GM10847 (cell line): ENCODE results near the gene PPP3R1.

Source experiments
- POLR2A ChIP-seq: IDR thresholded peaks from 2 replicates; pipeline ENCODE4 v1.6.1; 2011; ENCODE audit not compliant: insufficient read length; ENCODE audit errors: extremely low read depth

PPP3R1 gene

DNA sequence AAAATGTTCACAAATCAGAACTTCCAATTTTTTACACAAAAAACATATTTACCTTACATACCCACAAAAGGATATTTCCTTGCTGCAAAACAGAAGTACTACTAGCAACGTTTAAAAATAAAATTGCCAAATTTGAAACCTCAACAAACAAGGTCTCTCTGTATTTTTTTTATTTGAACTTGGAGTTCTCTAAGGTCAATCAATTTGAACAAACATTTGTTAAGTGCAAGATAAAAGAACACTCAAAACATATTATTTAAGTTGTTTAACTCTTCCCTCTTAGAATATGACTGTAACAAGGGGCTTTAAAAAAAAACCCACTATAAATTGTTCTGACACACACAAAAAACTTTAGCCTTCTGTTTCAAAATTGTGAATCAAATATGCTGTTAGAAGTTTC lies 65.0 kb downstream of the PPP3R1 start:
- no peak for TF ChIP-seq POLR2A

DNA sequence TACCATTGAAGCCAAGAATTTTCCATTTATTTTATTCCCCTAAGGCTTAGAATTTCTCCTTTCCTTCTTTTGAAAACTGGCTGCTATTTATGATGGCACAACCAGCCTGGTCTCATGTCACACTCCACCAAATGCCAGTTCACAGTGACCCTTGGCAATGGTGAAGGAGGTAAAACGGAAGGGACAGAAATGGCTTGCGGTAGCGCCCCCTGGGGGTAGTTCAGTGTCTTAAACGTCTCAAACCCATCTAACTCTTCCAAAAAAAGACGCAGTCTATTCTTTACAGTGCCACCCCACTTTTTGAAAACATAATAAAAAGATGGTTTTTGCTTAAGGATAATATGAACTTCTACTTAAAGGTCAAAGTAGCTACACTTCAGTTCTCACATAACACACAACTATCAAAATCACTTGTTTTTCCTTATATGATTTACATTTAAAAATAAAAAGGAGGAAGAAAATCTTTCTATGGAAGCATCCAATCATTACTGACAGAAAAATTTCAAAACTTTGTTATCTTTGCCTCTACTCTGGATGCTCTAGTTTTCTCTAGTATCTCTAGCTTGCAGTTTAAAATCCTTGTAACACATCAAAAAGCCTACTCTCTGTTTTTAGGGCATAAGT lies 66.7 kb downstream of the PPP3R1 start:
- TF ChIP-seq POLR2A = no peak

GRCh38 chr2:68182902-68183301 lies 69.4 kb downstream of the PPP3R1 start:
- TF ChIP-seq POLR2A = no peak

- TF ChIP-seq POLR2A = no peak
These were observed 73.2 kb downstream of the PPP3R1 start for GRCh38 chr2:68178954-68179627.

DNA sequence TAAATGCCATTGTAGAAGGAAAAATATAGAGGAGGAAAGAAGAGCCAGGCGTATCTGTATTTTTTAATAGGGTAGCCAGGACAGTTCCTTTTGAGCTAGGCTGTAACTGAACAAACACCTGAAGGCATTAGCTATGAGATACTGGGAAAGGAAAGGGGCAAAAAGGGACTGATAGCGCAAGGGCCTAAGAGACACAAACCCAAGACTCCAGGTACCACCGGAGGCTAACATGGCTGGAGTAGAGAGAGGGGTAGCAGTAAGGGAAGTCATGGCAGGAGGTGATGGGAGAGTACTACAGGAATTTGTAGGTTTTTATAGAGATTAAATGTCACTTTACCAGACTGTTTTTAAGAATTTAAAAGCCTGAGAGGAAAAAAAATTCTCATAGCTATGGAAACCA lies 73.9 kb downstream of the PPP3R1 start:
- no peak for TF ChIP-seq POLR2A

DNA sequence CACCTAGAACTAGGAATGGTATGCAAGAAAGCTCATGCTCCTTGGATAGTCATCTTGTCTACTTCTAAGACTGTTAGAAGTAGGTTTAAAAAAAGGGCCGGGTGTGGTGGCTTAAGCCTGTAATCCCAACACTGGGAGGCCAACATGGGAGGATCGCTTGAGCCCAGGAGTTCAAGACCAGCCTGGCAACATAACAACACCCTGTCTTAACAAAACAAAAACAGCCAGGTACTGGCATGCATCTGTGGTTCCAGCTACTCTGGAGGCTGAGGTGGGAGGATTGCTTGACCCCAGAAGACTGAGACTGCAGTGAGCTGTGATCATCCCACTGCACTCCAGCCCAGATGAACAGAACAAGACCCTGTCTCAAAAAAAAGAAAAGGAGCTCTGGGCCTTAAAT lies 74.8 kb downstream of the PPP3R1 start:
- no peak for TF ChIP-seq POLR2A

DNA sequence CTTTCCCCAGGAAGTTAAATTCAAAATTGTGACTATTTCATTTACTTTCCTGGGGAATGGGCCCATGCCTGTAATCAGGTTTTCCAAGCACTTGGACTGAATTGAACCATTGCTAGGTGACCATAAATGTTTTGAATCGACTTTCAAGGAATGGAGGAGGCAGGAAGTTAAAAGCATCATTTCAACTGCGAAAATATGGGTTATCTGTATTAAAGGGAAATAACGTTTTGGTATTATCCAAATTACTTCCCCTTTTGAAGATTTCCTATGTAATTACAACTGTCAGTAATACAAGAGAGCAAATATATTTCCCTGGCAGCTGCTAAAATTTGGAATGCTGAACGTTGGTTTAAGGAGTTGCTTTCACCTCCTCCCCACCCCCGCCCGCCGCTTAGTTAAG lies 75.7 kb downstream of the PPP3R1 start:
- no peak for TF ChIP-seq POLR2A

DNA sequence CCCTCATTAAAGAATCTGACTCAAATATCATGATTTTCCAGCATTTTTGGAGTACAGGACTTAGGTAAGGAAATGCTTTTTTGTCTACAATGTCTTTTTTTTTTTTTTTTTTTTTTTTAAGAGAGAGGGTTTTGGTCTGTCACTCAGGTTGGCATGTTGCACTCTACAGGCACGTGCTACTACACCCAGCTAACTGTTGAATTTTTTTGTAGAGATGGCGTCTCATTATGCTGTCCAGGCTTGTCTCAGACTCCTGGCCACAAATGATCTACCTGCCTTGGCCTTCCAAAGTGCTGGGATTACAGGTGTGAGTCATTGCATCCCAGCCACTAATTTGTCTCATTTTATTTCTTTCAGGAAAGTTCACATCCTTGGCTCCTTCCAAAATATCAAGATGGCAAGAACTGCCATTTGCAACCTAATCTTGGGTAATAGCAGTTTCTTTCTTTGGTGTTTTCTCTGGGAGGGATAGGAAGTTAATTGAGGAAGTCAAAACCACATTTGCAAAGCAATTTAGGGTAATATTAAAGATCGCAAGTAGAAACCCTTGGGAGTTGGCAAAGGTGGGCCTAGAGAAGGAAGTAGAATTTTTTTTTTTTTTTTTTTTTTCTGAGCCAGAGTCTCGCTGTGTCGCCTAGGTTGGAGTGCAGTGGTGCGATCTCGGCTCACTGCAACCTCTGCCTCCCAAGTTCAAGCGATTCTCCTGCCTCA lies 79.2 kb downstream of the PPP3R1 start:
- no peak for TF ChIP-seq POLR2A

DNA sequence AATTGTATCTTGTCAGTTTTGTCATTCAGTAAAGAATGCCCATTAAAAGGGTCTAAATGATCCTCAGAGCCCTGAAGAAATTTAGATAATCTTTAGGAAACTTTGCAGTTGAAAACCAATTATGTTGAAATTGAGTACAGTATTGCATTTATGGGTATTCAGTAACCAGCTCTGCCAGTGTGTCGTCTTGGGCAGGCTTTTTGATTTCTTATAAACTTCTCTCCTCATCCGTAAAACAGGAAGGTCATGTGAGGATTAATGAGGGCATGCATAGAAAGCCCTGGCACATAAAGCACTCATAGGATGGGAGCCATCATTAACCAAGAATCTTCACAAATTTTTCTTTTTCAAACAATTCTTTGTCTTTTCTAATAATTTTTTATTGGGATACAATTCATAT lies 79.8 kb downstream of the PPP3R1 start:
- no peak for TF ChIP-seq POLR2A

DNA sequence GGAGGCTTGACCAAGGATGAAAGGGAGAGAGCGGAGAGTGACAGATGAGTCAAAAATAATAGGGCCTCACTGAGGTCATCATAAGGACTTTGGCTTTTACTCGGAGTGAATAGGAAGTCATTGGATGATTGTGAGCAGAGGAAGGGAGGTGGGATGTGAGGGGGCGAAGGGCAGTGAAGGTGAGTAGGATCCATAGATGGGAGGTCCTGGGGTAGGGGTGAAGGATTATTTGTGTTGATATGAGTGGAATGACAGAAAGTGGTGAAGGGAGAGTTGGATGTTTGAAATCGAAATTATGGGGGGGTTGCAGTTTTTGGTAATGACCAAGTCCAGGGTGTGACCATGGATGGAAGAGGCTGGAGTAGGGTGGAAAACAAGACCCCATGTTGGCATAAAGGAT lies 80.6 kb downstream of the PPP3R1 start:
- no peak for TF ChIP-seq POLR2A

DNA sequence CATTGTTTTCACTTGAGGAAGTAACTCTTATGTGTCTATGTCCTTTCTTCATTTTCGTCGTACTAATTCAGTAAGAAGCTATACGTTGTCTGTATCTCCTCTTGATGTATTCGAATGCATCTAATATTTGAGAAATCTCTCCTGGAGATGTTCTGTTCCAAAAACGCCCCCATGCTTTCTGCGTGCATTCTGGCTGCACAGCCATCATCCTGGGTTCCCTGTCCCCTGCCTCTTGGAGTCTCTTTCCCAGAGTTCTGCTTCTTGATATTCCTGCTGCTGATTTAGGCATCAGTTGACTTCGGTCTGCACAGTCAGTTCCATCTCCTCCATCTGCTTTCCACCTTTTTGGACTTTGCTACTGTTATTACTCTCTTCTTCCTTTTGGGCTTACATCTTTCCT lies 81.2 kb downstream of the PPP3R1 start:
- TF ChIP-seq POLR2A = no peak

- no peak for TF ChIP-seq POLR2A
These were observed 83.0 kb downstream of the PPP3R1 start for GRCh38 chr2:68169308-68169707.

DNA sequence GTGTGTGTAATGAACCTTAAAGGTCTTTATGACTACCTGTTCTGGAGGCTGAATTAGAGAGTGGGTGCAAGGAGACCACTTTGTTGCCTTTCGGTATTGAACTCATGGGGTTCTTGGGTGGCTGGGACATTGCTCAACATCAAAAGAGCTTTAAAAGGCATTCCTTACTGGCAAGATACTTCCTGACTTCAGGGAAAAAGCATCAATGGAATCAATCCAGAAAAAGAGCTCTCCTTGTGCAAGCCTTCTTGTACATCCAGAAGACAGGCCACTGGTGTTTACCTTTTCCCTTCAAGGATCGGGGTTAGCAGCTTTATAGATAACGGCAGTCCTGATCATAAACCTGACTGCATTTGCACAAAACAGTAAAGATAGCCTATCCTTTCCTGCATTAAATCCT lies 85.1 kb downstream of the PPP3R1 start:
- TF ChIP-seq POLR2A = no peak

DNA sequence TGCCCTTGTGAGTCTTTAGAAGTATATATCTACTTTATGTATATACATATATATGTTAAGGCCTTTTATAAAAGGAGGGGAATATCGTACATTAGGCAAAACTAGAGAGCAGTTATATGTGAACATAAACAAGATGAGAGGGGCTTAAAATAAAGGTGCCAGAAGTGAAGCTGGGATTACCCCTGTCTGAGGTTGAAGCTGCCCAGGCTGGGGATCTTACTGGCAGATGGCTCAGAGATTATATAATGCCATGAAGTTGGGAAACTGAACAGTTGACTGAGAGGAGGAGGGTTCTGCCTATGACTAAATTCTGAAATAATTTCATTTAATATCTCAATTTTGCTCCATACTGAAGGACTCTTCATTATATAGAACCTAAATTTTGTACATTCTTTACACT lies 88.7 kb downstream of the PPP3R1 start:
- no peak for TF ChIP-seq POLR2A

DNA sequence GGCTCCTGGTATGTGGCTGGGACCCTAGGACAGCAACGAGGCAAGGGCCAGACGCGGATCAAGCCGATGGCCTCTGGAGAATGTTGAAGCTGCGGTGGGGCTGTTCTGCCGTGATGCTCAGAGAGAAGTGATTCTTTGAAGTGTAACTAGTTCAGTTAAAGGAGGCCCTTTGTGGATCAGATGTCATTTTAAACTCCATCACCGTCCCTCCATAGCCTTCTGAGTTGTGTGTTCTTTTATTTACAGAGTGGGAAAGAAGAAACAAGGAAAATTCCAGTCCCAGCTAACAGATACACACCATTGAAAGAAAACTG lies 94.2 kb downstream of the PPP3R1 start:
- no peak for TF ChIP-seq POLR2A

DNA sequence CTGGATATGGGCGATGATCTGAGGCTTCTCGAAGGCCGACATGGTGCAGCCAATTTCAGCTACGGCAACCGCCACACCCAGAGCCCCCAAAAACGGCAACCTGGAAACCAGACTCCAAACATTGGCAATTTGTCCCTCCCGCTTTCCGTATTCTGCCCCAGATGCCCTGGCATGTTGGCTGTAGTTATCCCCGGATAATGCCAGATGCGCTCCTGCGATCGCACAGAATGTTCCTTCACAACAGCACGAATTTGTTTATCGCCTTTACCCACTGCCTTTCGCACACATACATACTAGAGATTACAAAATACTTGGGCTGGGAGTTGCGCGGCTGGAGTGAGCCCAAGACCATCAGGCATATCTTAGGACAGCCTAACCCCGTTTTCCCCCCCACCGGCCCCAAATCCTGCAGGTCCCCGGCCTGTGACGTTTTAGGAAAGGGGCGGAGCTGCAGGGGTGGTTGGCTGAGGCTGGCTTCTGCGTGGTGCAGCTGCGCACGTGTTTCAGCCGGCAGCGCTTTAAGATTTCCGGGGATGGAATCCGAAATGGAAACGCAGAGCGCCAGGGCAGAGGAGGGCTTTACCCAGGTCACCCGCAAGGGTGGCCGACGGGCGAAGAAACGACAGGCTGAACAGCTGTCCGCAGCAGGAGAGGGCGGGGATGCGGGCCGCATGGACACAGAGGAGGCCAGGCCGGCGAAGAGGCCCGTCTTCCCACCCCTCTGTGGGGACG lies 94.8 kb downstream of the PPP3R1 start, which contains the start of gene PNO1:
PNO1 (plus strand) TSS at position 487 of the 732 bp plus-strand sequence; CDS start at position 534, 47 bp downstream.
- peak; percentile 13 for TF ChIP-seq POLR2A
